ENCODE data around the gene GSTK1. TPM values are rescaled to one million over a fixed set of nuclear protein-coding genes. Genes with fewer than 3 reads are reported as not detected.

The GSTK1 gene
- total and polyA plus RNA-seq, 9 of the 15 experiments (the other 6 are each of a cell fraction or from before 2014, with no cell fraction given), result 155 to 441 (median 233) TPM

DNA sequence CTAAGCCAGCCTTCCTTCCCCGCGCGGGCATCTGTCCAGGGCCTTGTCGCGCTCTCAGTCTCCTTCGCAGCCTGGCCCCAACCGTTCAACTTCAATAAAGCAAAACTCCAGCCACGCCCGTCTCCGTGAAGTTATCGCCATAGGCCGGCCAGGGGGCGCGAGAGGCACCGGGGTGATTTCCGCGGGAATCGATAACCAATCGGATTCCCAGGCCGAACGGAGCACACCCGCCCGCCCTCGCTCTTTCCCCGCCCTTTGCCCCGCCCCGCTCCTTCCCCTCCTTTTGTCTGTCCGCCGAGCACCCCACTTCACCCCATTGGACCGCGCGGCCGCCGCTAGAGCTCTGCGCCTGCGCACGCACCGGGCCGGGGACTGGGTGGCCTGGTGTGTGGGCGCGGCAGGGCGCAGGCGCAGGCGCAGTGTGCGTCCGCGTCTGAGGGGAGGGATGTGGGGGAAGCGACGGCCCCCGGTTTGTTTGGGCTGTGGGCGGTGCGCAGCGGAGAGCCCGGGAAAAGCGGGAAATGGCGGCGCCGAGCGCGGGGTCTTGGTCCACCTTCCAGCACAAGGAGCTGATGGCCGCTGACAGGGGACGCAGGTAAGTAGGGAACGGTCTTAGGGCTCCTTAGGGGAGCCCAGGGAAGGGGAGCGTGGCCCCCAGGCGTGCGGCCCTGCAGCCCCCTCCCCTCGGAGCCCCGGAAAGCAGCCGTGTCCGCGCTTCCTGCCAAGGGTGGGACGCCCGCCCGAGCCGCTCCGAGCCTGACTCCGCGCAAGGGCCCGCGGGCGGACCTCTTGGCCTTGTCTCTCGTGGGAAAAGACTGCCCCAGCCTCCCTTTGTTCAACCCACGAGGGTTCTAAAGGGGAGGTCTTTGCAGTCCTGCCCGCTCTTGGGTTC, 24.9 kb downstream of the GSTK1 start, which contains the start of gene CASP2 (continued):
- TF ChIP-seq AFF4 (CRISPR knock-in tag; IDR thresholded peaks at IDR 0.05) (peak; percentile 97), PYGO2 (tag; IDR thresholded peaks at IDR 0.05) (no peak), MED1 (CRISPR knock-in tag; IDR thresholded peaks at IDR 0.05; ENCODE audit: borderline replicate concordance) (no peak), ESRRA (IDR thresholded peaks at IDR 0.05; ENCODE audit: borderline replicate concordance, low read depth) (0 out of 2 replicates have a peak, but pooled peaks have one; percentile 23), RBM14 (IDR thresholded peaks at IDR 0.05; ENCODE audit: borderline replicate concordance, insufficient read depth, low read depth, low read length) (0 out of 2 replicates have a peak, but pooled peaks have one; percentile 70), MAX (CRISPR knock-in tag; IDR thresholded peaks at IDR 0.05) (peak; percentile 100), SETDB1 (IDR thresholded peaks at IDR 0.05; ENCODE audit: low read length) (no peak), TGIF2 (CRISPR knock-in tag; IDR thresholded peaks at IDR 0.05) (0 out of 2 replicates have a peak, but pooled peaks have one; percentile 8), HOXB6 (CRISPR knock-in tag; IDR thresholded peaks at IDR 0.05; ENCODE audit: borderline replicate concordance) (no peak), ZNF444 (CRISPR knock-in tag; IDR thresholded peaks at IDR 0.05) (no peak), MAFK (IDR thresholded peaks at IDR 0.05; ENCODE audit: low read length) (0 out of 2 replicates have a peak, but pooled peaks have one; percentile 26), HNRNPL (IDR thresholded peaks at IDR 0.05; ENCODE audit: low read depth, low read length) (no peak), PKNOX1 (IDR thresholded peaks at IDR 0.05) (peak; percentile 91), ATF2 (CRISPR knock-in tag; IDR thresholded peaks at IDR 0.05) (no peak)
- TF ChIP-seq, protein P1, sequence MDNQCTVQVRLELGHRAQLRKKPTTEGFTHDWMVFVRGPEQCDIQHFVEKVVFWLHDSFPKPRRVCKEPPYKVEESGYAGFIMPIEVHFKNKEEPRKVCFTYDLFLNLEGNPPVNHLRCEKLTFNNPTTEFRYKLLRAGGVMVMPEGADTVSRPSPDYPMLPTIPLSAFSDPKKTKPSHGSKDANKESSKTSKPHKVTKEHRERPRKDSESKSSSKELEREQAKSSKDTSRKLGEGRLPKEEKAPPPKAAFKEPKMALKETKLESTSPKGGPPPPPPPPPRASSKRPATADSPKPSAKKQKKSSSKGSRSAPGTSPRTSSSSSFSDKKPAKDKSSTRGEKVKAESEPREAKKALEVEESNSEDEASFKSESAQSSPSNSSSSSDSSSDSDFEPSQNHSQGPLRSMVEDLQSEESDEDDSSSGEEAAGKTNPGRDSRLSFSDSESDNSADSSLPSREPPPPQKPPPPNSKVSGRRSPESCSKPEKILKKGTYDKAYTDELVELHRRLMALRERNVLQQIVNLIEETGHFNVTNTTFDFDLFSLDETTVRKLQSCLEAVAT (IDR thresholded peaks at IDR 0.05), result peak in 1 of 2 experiments; percentile 15; a peak in 1 of 4 replicates
- TF ChIP-seq, protein P2, sequence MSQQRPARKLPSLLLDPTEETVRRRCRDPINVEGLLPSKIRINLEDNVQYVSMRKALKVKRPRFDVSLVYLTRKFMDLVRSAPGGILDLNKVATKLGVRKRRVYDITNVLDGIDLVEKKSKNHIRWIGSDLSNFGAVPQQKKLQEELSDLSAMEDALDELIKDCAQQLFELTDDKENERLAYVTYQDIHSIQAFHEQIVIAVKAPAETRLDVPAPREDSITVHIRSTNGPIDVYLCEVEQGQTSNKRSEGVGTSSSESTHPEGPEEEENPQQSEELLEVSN (IDR thresholded peaks at IDR 0.05; ENCODE audit: borderline replicate concordance in 1 of 2, extremely low read depth in 1 of 2, insufficient read depth in 1 of 2, insufficient read length in 1 of 2, low read depth in 1 of 2, low read length in 1 of 2, poor library complexity in 1 of 2, severe bottlenecking in 1 of 2), result peak; percentile 99 to 100

Measured in K562 (cell line).